Measurements from ENCODE around the gene TOM1L2. TPM values are rescaled to one million over a fixed set of nuclear protein-coding genes. Genes with fewer than 3 reads are reported as not detected.

Gene TOM1L2
- total RNA-seq, 2 donors from 2014 or later: 47.6 to 68.7 TPM

GRCh38 chr17:17816831-17817551 lies 155.2 kb downstream of the TOM1L2 start:
- Histone ChIP-seq H3K36me3 (peaks cover 44% of the 10 kb centered on the region), H3K27ac (no peak overlapping the region), H3K4me3 (no peak overlapping the region), H3K27me3 (no peaks in the 10 kb centered on the region), H3K9ac (ENCODE audit: low read depth in 2 of 2, low read length in 2 of 2) (no peak overlapping the region), H3K9me3 (no peaks in the 10 kb centered on the region), H3K4me1 (peaks cover 30% of the 10 kb centered on the region)
- TF ChIP-seq, protein P1, sequence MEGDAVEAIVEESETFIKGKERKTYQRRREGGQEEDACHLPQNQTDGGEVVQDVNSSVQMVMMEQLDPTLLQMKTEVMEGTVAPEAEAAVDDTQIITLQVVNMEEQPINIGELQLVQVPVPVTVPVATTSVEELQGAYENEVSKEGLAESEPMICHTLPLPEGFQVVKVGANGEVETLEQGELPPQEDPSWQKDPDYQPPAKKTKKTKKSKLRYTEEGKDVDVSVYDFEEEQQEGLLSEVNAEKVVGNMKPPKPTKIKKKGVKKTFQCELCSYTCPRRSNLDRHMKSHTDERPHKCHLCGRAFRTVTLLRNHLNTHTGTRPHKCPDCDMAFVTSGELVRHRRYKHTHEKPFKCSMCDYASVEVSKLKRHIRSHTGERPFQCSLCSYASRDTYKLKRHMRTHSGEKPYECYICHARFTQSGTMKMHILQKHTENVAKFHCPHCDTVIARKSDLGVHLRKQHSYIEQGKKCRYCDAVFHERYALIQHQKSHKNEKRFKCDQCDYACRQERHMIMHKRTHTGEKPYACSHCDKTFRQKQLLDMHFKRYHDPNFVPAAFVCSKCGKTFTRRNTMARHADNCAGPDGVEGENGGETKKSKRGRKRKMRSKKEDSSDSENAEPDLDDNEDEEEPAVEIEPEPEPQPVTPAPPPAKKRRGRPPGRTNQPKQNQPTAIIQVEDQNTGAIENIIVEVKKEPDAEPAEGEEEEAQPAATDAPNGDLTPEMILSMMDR (IDR thresholded peaks at IDR 0.05): no peak
- intact Hi-C loops (cut with DNase I): no loop called here
- no peak for DNase-seq

- TF ChIP-seq, protein P1 (IDR thresholded peaks at IDR 0.05): no peak
- Histone ChIP-seq H3K4me1 (peaks cover 26% of the 10 kb centered on the region), H3K27ac (no peak overlapping the region), H3K36me3 (peaks cover 44% of the 10 kb centered on the region), H3K9me3 (no peaks in the 10 kb centered on the region), H3K4me3 (no peak overlapping the region), H3K27me3 (no peaks in the 10 kb centered on the region), H3K9ac (ENCODE audit: low read depth in 2 of 2, low read length in 2 of 2) (no peak overlapping the region)
- DNase-seq: no peak
- intact Hi-C loops (cut with DNase I): no loop called here
Measured at GRCh38 chr17:17816240-17816814, 155.9 kb downstream of the TOM1L2 start.

DNA sequence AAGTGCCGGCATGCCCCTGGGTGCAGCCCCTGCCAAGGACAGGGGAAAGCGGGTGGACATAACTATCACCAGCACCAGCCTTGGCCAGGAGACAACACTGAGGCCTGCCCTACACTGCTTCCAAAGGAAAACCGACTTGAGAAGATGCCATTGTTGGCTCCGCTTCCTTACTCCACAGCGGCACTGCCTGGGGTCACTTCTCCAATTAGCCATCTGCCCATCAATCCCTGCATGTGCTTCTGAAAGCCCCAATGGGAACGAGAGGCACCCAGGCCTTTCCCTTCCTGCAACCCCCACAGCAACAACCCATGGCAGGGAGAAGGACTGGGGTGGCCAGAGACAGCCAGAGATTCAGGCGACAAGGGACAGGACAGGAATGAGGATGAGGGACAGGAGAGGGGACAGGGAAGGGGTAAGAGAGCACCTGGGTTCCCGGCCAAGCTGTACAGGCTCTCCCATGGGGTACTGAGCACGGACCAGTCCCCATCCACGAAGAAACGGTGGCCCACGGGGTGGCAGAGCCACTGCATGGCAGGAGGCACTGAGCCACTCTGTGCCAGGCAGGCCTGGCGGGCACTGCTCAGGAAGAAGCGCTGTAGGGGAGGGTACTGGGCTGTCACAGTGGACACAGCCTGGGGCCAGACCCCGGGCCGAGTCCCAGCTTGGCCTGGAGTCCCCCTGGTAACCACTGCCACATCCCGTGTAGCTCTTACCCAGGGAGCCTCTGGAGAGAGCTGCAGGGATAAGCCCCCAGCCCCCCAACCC lies 156.6 kb downstream of the TOM1L2 start:
- no peak overlapping the region for H3K4me3 ChIP-seq
- no peak for DNase-seq
- H3K27ac ChIP-seq: no peak overlapping the region
- H3K9ac ChIP-seq (ENCODE audit: low read depth in 2 of 2, low read length in 2 of 2): no peak overlapping the region
- H3K27me3 ChIP-seq: no peaks in the 10 kb centered on the region
- H3K36me3 ChIP-seq: peaks cover 44% of the 10 kb centered on the region
- intact Hi-C loops (cut with DNase I): no loop called here
- H3K4me1 ChIP-seq: peaks cover 22% of the 10 kb centered on the region
- H3K9me3 ChIP-seq: no peaks in the 10 kb centered on the region
- TF ChIP-seq, protein P1 (IDR thresholded peaks at IDR 0.05): no peak

- TF ChIP-seq, protein P1 (IDR thresholded peaks at IDR 0.05): no peak
- peaks cover 18% of the 10 kb centered on the region for H3K4me1 ChIP-seq
- H3K9me3 ChIP-seq: no peaks in the 10 kb centered on the region
- no peaks in the 10 kb centered on the region for H3K27me3 ChIP-seq
- DNase-seq: no peak
- no peak overlapping the region for H3K27ac ChIP-seq
- H3K9ac ChIP-seq (ENCODE audit: low read depth in 2 of 2, low read length in 2 of 2): no peak overlapping the region
- no peak overlapping the region for H3K4me3 ChIP-seq
- intact Hi-C loops (cut with DNase I): no loop called here
- peaks cover 44% of the 10 kb centered on the region for H3K36me3 ChIP-seq
Measured at GRCh38 chr17:17815062-17815406, 157.2 kb downstream of the TOM1L2 start.

- Histone ChIP-seq H3K27me3 (no peaks in the 10 kb centered on the region), H3K4me3 (no peak overlapping the region), H3K27ac (no peak overlapping the region), H3K4me1 (peaks cover 12% of the 10 kb centered on the region), H3K9ac (ENCODE audit: low read depth in 2 of 2, low read length in 2 of 2) (no peak overlapping the region), H3K36me3 (peaks cover 44% of the 10 kb centered on the region), H3K9me3 (no peaks in the 10 kb centered on the region)
- intact Hi-C loops (cut with DNase I): no loop called here
- DNase-seq: no peak
- TF ChIP-seq, protein P1 (IDR thresholded peaks at IDR 0.05): no peak
Measured at GRCh38 chr17:17814162-17815061, 157.8 kb downstream of the TOM1L2 start.

Measured in colonic mucosa (tissue), 4 donors.